HepG2 (cell line): ENCODE measurements around the gene BRMS1. TPM values are rescaled to one million over a fixed set of nuclear protein-coding genes. Genes with fewer than 3 reads are reported as not detected.
A peak's percentile ranks its signal among the peaks of the same experiment; 100 is the strongest.

ENCODE experiments used
- ELF4 ChIP-seq: sonication (generic); formaldehyde crosslinking; IDR thresholded peaks from 2 replicates; pipeline ENCODE4 v1.5.0; 2020; ENCODE audit warnings: missing genetic modification reagents, mild to moderate bottlenecking, moderate library complexity, borderline replicate concordance
- EZH2 ChIP-seq: conservative IDR thresholded peaks from 2 replicates; pipeline ENCODE4 v1.6.1; 2012; ENCODE audit warnings: mild to moderate bottlenecking, low read depth, low read length, moderate library complexity
- KAT8 ChIP-seq: IDR thresholded peaks from 2 replicates; pipeline ENCODE4 v1.6.1; 2016; ENCODE audit warnings: missing genetic modification reagents, missing compliant biosample characterization
- KLF16 ChIP-seq, 2 experiments: sonication (generic) in 1 of 2; formaldehyde crosslinking in 1 of 2; IDR thresholded peaks; 2 replicates each; pipeline versions ENCODE4 v1.6.1 to v1.8.0; 2016 to 2023; ENCODE audit warnings: missing genetic modification reagents in 2 of 2, missing compliant biosample characterization in 1 of 2
- MEF2D ChIP-seq: sonication (generic); formaldehyde crosslinking; IDR thresholded peaks from 2 replicates; pipeline ENCODE4 v1.5.1; 2020; ENCODE audit warnings: mild to moderate bottlenecking, missing genetic modification reagents
- MIER2 ChIP-seq: IDR thresholded peaks from 2 replicates; pipeline ENCODE4 v1.6.1; 2016; ENCODE audit warnings: missing biosample characterization, missing genetic modification reagents
- NBN ChIP-seq: fragments of 450-650 bp; conservative IDR thresholded peaks from 2 replicates; pipeline ENCODE4 v1.6.1; 2017
- PHB2 ChIP-seq: fragments of 450-650 bp; IDR thresholded peaks from 2 replicates; pipeline ENCODE4 v1.6.1; 2018; ENCODE audit not compliant: partially characterized antibody
- SCMH1 ChIP-seq: sonication (generic); formaldehyde crosslinking; IDR thresholded peaks from 2 replicates; pipeline ENCODE4 v1.9.0; 2021; ENCODE audit warnings: missing genetic modification reagents, mild to moderate bottlenecking, borderline replicate concordance
- ZNF143 ChIP-seq: sonication (generic); formaldehyde crosslinking; IDR thresholded peaks from 2 replicates; pipeline ENCODE4 v1.4.0; 2020; ENCODE audit warnings: missing genetic modification reagents
- ZNF232 ChIP-seq: sonication (generic); formaldehyde crosslinking; IDR thresholded peaks from 2 replicates; pipeline ENCODE4 v1.4.0; 2020; ENCODE audit warnings: missing genetic modification reagents, borderline replicate concordance
- ZNF605 ChIP-seq: sonication (generic); formaldehyde crosslinking; IDR thresholded peaks from 2 replicates; pipeline ENCODE4 v1.8.0; 2022; ENCODE audit warnings: mild to moderate bottlenecking, missing genetic modification reagents
- polyA plus RNA-seq, 8 experiments: library from polyadenylated mRNA; depleted of rRNA in 3 of 8; stranded (reverse) in 7 of 8; unstranded in 1 of 8; fragments of >200 nt; fragmentation: Illumina TruSeq in 4 of 8; extraction: Trizol in 4 of 8; gene quantifications; 2 replicates each; pipeline versions ENCODE4 v1.2.1 to v1.2.3, GENCODE V29; 2011 to 2016; ENCODE audit warnings: low read depth in 4 of 8, missing spikeins in 1 of 8, mixed read lengths in 1 of 8; ENCODE audit not compliant: insufficient read depth in 1 of 8
- total RNA-seq, 5 experiments: library from RNA; depleted of rRNA; stranded (reverse); fragments of >200 nt; fragmentation: Illumina TruSeq; extraction: Trizol; gene quantifications; 2 replicates each; pipeline ENCODE4 v1.2.3, GENCODE V29; 2016; ENCODE audit warnings: low read depth in 1 of 5
- TF ChIP-seq, protein P1 (sequence below): sonication (generic); formaldehyde crosslinking; IDR thresholded peaks from 2 replicates; pipeline ENCODE4; 2020; ENCODE audit warnings: missing genetic modification reagents, mild to moderate bottlenecking, borderline replicate concordance
- TF ChIP-seq, protein P2 (sequence below): IDR thresholded peaks from 2 replicates; pipeline ENCODE4 v1.6.1; 2016; ENCODE audit warnings: missing compliant biosample characterization, missing genetic modification reagents, borderline replicate concordance
- TF ChIP-seq, protein P3 (sequence below): sonication (generic); formaldehyde crosslinking; IDR thresholded peaks from 2 replicates; pipeline ENCODE4 v1.4.0; 2020; ENCODE audit warnings: low read depth, missing genetic modification reagents
- TF ChIP-seq, protein P4 (sequence below): IDR thresholded peaks from 2 replicates; pipeline ENCODE4 v1.6.1; 2016; ENCODE audit warnings: low read depth
- TF ChIP-seq, protein P5 (sequence below): sonication (generic); formaldehyde crosslinking; IDR thresholded peaks from 2 replicates; pipeline ENCODE4 v1.8.1; 2023; ENCODE audit warnings: mild to moderate bottlenecking, missing genetic modification reagents

Gene BRMS1
- total and polyA plus RNA-seq, 2 of the 13 experiments (the other 11 are each of a cell fraction or from before 2014, with no cell fraction given): 15.8 to 55.7 TPM

DNA sequence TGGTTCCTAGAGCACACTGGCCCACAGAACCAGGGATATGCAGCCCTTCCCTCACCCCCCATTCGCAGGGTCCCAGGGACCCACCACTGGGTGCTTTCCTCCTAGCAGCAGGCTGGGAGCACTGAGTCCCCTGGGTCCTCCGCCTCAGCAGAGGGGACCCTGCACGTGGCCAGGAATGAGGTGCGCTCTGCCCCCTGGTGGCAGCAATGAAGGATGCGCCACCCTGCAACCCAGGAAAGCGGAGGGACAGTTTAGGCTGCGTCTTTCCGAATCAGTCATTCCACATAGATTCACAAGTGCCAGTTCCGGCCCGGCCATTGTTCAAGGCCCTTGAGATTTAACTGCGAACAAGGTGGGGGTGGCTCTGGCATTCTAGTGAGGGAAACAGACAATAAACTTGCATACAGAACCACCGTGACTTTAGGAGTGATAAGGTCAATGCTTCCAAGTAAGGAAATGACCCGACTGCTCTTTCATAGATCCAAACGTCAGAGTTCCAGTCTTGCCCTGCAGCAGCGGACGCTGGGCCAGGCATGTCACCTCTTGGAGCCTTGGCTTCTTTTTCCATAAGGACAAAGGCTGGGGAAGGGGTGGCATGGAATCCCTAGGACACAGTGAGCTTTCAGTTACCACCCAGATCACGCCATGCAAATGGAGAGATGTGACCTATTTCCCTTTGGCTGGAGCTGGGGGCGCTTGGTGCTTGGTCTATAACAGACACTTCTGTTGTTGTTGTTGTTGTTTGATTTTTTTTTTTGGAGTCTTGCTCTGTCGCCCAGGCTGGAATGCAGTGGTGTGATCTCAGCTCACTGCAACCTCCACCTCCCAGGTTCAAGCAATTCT, 16.4 kb downstream of the BRMS1 start (continued):
- TF ChIP-seq, protein P1, sequence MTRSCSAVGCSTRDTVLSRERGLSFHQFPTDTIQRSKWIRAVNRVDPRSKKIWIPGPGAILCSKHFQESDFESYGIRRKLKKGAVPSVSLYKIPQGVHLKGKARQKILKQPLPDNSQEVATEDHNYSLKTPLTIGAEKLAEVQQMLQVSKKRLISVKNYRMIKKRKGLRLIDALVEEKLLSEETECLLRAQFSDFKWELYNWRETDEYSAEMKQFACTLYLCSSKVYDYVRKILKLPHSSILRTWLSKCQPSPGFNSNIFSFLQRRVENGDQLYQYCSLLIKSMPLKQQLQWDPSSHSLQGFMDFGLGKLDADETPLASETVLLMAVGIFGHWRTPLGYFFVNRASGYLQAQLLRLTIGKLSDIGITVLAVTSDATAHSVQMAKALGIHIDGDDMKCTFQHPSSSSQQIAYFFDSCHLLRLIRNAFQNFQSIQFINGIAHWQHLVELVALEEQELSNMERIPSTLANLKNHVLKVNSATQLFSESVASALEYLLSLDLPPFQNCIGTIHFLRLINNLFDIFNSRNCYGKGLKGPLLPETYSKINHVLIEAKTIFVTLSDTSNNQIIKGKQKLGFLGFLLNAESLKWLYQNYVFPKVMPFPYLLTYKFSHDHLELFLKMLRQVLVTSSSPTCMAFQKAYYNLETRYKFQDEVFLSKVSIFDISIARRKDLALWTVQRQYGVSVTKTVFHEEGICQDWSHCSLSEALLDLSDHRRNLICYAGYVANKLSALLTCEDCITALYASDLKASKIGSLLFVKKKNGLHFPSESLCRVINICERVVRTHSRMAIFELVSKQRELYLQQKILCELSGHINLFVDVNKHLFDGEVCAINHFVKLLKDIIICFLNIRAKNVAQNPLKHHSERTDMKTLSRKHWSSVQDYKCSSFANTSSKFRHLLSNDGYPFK (CRISPR knock-in tag): peak; percentile 58; the same call in 1 of the 2 replicates
- TF ChIP-seq KLF16 (CRISPR knock-in tag; IDR thresholded peaks at IDR 0.05) (peak in 1 of 2 experiments; percentile 88; a peak in 2 of 4 replicates), ZNF143 (peak; percentile 43; the same call in 1 of the 2 replicates), NBN (no peak), ZNF232 (CRISPR knock-in tag) (0 out of 2 replicates have a peak, but pooled peaks have one; percentile 33), PHB2 (no peak), ELF4 (no peak), KAT8 (CRISPR knock-in tag) (peak; percentile 74), MEF2D (peak; percentile 74), ZNF605 (peak; percentile 78), EZH2 (no peak), SCMH1 (CRISPR knock-in tag) (no peak), MIER2 (CRISPR knock-in tag) (peak; percentile 80; the same call in 1 of the 2 replicates)
- TF ChIP-seq, protein P2, sequence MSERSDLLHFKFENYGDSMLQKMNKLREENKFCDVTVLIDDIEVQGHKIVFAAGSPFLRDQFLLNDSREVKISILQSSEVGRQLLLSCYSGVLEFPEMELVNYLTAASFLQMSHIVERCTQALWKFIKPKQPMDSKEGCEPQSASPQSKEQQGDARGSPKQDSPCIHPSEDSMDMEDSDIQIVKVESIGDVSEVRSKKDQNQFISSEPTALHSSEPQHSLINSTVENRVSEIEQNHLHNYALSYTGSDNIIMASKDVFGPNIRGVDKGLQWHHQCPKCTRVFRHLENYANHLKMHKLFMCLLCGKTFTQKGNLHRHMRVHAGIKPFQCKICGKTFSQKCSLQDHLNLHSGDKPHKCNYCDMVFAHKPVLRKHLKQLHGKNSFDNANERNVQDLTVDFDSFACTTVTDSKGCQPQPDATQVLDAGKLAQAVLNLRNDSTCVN: 0 out of 2 replicates have a peak, but pooled peaks have one; percentile 27
- TF ChIP-seq, protein P3, sequence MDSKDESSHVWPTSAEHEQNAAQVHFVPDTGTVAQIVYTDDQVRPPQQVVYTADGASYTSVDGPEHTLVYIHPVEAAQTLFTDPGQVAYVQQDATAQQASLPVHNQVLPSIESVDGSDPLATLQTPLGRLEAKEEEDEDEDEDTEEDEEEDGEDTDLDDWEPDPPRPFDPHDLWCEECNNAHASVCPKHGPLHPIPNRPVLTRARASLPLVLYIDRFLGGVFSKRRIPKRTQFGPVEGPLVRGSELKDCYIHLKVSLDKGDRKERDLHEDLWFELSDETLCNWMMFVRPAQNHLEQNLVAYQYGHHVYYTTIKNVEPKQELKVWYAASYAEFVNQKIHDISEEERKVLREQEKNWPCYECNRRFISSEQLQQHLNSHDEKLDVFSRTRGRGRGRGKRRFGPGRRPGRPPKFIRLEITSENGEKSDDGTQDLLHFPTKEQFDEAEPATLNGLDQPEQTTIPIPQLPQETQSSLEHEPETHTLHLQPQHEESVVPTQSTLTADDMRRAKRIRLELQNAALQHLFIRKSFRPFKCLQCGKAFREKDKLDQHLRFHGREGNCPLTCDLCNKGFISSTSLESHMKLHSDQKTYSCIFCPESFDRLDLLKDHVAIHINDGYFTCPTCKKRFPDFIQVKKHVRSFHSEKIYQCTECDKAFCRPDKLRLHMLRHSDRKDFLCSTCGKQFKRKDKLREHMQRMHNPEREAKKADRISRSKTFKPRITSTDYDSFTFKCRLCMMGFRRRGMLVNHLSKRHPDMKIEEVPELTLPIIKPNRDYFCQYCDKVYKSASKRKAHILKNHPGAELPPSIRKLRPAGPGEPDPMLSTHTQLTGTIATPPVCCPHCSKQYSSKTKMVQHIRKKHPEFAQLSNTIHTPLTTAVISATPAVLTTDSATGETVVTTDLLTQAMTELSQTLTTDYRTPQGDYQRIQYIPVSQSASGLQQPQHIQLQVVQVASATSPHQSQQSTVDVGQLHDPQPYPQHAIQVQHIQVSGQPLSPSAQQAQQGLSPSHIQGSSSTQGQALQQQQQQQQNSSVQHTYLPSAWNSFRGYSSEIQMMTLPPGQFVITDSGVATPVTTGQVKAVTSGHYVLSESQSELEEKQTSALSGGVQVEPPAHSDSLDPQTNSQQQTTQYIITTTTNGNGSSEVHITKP: no peak; the same call in 1 of the 2 replicates
- TF ChIP-seq, protein P4, sequence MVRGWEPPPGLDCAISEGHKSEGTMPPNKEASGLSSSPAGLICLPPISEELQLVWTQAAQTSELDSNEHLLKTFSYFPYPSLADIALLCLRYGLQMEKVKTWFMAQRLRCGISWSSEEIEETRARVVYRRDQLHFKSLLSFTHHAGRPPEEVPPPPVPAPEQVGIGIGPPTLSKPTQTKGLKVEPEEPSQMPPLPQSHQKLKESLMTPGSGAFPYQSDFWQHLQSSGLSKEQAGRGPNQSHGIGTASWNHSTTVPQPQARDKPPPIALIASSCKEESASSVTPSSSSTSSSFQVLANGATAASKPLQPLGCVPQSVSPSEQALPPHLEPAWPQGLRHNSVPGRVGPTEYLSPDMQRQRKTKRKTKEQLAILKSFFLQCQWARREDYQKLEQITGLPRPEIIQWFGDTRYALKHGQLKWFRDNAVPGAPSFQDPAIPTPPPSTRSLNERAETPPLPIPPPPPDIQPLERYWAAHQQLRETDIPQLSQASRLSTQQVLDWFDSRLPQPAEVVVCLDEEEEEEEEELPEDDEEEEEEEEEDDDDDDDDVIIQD (CRISPR knock-in tag): no peak
- TF ChIP-seq, protein P5, sequence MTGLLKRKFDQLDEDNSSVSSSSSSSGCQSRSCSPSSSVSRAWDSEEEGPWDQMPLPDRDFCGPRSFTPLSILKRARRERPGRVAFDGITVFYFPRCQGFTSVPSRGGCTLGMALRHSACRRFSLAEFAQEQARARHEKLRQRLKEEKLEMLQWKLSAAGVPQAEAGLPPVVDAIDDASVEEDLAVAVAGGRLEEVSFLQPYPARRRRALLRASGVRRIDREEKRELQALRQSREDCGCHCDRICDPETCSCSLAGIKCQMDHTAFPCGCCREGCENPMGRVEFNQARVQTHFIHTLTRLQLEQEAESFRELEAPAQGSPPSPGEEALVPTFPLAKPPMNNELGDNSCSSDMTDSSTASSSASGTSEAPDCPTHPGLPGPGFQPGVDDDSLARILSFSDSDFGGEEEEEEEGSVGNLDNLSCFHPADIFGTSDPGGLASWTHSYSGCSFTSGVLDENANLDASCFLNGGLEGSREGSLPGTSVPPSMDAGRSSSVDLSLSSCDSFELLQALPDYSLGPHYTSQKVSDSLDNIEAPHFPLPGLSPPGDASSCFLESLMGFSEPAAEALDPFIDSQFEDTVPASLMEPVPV: no peak
